HepG2 (cell line): ENCODE data around the gene MND1.

Experiments
- BRF2 ChIP-seq: sonication (generic); formaldehyde crosslinking; IDR thresholded peaks from 2 replicates; pipeline ENCODE4 v1.8.1; 2022; ENCODE audit warnings: mild to moderate bottlenecking, missing genetic modification reagents
- CBFB ChIP-seq: sonication (generic); formaldehyde crosslinking; IDR thresholded peaks from 2 replicates; pipeline ENCODE4 v1.4.0; 2020; ENCODE audit warnings: missing genetic modification reagents
- NFATC3 ChIP-seq: sonication (generic); formaldehyde crosslinking; IDR thresholded peaks from 2 replicates; pipeline ENCODE4 v1.5.1; 2020; ENCODE audit warnings: mild to moderate bottlenecking, missing genetic modification reagents
- ZFP37 ChIP-seq: sonication (generic); formaldehyde crosslinking; IDR thresholded peaks from 2 replicates; pipeline ENCODE4 v1.4.0; 2020; ENCODE audit warnings: missing genetic modification reagents, borderline replicate concordance
- ZSCAN29 ChIP-seq: sonication (generic); formaldehyde crosslinking; conservative IDR thresholded peaks from 2 replicates; pipeline ENCODE4 v1.4.0; 2020; ENCODE audit warnings: mild to moderate bottlenecking, missing genetic modification reagents
- TF ChIP-seq, protein P1 (sequence below): sonication (generic); formaldehyde crosslinking; IDR thresholded peaks from 2 replicates; pipeline ENCODE4 v1.5.0; 2020; ENCODE audit warnings: mild to moderate bottlenecking, missing genetic modification reagents, moderate library complexity
- TF ChIP-seq, protein P2 (sequence below): sonication (generic); formaldehyde crosslinking; IDR thresholded peaks from 2 replicates; pipeline ENCODE4 v1.4.0; 2020; ENCODE audit warnings: missing genetic modification reagents

- TF ChIP-seq, protein P1, sequence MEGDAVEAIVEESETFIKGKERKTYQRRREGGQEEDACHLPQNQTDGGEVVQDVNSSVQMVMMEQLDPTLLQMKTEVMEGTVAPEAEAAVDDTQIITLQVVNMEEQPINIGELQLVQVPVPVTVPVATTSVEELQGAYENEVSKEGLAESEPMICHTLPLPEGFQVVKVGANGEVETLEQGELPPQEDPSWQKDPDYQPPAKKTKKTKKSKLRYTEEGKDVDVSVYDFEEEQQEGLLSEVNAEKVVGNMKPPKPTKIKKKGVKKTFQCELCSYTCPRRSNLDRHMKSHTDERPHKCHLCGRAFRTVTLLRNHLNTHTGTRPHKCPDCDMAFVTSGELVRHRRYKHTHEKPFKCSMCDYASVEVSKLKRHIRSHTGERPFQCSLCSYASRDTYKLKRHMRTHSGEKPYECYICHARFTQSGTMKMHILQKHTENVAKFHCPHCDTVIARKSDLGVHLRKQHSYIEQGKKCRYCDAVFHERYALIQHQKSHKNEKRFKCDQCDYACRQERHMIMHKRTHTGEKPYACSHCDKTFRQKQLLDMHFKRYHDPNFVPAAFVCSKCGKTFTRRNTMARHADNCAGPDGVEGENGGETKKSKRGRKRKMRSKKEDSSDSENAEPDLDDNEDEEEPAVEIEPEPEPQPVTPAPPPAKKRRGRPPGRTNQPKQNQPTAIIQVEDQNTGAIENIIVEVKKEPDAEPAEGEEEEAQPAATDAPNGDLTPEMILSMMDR (CRISPR knock-in tag): no peak
- TF ChIP-seq ZFP37 (CRISPR knock-in tag): no peak
- TF ChIP-seq BRF2 (CRISPR knock-in tag): no peak
- TF ChIP-seq, protein P2, sequence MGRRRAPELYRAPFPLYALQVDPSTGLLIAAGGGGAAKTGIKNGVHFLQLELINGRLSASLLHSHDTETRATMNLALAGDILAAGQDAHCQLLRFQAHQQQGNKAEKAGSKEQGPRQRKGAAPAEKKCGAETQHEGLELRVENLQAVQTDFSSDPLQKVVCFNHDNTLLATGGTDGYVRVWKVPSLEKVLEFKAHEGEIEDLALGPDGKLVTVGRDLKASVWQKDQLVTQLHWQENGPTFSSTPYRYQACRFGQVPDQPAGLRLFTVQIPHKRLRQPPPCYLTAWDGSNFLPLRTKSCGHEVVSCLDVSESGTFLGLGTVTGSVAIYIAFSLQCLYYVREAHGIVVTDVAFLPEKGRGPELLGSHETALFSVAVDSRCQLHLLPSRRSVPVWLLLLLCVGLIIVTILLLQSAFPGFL (CRISPR knock-in tag): no peak
- TF ChIP-seq NFATC3 (CRISPR knock-in tag): no peak
- TF ChIP-seq CBFB: no peak
- TF ChIP-seq ZSCAN29 (CRISPR knock-in tag): no peak
Measured at GRCh38 chr4:153366486-153366885, 22.0 kb downstream of the MND1 start.
